Stimulated activated naive CD4-positive, alpha-beta T cell treated with Interleukin-2 at 50 U/mL for 16 hours (primary cell): ENCODE results near the gene SH3GL1.
A peak's percentile ranks its signal among the peaks of the same experiment; 100 is the strongest.

ENCODE experiments used
- DNase-seq: peaks from one replicate; lab custom pipeline; 2025; lab: John Stamatoyannopoulos, UW

SH3GL1 gene

GRCh38 chr19:4375164-4376027 is 25.0 kb downstream of the SH3GL1 start:
- no peak for DNase-seq

- no peak for DNase-seq
These were observed 25.7 kb downstream of the SH3GL1 start for GRCh38 chr19:4374498-4375163.

GRCh38 chr19:4373601-4374497 is 26.5 kb downstream of the SH3GL1 start:
- no peak for DNase-seq

GRCh38 chr19:4373013-4373367 is 27.4 kb downstream of the SH3GL1 start:
- DNase-seq, result no peak

DNA sequence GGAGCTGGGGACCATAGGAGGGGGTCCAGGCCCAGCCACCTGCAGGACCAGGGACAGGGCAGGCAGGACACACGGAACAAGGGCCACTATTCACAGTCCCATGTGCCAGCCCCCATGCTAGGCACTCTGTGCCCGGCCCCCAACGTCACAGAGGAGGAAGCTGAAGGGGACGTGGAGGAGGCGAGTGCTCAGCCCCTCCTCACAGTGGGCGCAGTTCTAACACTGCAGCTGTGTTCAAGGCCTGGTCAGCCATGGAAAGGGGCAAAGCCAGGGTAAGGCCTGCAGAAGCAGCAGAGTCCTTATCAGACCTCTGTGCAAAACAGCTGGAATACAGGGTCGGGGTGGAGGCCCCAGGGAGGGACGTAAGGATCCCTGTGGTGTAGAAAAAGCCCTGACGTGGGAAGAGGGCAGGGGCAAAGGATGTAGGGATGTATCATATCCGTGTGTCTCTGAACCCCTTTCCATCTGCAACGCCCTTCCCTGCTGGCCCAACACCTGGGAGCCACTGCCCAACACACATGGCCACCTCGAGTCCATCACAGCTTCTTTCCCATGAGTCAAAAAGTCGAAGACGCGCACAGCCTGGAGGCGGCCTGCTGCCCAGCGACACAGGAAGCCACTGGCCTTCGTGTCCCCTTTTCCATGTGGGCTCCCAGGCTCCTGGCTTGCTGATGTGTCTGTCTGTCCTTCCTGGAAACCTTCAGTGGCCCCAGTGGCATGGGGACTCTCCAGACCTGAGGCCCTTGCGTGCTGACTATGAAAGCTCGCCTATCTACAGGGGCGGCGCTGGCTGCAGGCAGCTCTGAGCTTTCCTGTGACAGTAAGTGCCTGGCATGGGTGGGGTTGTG is 28.0 kb downstream of the SH3GL1 start:
- no peak for DNase-seq

- no peak for DNase-seq
These were observed 28.8 kb downstream of the SH3GL1 start for GRCh38 chr19:4371247-4372164.

DNA sequence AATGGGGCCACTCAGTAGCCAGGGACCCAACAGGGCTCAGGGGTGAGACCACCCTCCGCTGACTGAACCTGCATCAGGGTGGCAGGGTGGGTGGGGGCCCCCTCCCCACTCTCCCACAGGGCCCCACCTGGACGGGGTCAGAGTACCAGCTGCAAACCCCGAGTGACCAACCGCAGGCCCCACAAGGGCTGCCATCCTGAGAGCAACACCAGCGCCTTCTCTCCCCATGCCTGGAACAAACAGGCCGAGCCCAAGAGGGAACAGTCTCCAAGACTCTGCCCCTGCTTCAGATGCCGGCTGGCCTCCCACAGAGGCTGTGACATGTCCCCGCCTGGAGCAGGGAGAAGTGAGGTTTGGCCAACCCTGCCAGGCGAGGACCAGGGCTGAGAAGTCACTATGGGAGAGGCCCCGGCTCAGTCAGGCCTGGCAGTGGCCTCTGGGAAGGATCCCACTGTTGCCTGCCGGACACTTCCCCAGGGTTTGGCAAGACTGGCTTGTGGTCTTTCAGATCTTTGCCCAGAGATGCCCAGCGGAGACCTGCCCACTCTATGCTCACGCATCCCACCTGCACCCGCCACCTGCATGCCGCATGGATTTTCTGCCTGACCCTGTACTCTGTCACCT is 29.8 kb downstream of the SH3GL1 start:
- DNase-seq, result no peak

- peak; percentile 74 for DNase-seq
These were observed 30.5 kb downstream of the SH3GL1 start for GRCh38 chr19:4369888-4370260.

GRCh38 chr19:4369109-4369887 is 31.0 kb downstream of the SH3GL1 start:
- peak; percentile 67 for DNase-seq

DNA sequence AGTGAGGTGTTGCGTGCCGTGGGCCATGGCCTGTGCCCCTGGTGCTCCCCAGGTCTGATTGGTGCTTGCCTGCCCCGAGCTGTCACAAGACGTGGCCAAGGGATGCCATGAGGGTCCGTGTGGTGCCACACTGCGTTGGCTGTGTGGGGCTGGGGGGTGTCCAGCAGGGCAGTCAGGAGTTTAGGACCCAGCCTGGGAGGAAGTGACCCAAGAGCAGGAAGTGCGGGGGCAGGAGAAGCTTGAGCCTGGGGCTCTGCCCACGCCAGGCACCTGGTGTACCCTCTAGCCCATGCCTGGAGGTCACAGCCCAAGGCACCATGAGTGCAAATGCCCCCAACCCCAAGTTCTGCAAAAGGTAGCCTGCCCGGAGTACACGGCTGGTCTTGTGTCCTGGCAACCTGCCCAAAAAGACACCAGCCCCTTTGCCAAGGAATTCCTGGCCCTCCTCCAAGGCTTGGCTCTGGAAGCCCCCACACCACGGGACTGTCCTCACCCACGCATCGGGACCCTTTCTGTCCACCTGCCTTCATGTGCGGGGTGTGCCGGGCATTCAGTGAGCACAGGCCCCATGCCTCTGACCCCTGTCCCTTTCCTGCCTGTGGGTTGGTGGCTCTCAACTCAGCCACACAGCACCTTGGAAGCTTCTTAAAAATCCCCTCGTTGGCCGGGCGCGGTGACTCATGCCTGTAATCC is 32.1 kb downstream of the SH3GL1 start:
- no peak for DNase-seq

DNA sequence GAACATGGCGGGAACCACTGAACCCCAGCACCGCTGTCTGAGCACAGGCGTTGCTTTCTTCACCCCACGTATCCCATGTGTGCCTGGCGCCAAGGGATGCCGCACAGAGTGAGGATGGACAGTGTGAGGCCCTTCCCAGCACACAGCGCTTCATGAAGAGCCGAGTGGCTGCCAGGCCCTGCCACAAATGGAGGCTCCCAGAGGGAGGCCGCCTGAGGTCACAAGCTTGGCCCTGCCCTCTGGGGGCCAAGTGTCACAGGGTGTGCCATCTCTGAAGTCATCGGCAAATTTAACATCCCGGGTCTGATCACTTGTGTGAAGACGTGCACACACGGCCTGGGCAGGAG is 32.6 kb downstream of the SH3GL1 start:
- no peak for DNase-seq

- no peak for DNase-seq
These were observed 33.0 kb downstream of the SH3GL1 start for GRCh38 chr19:4367336-4367723.

DNA sequence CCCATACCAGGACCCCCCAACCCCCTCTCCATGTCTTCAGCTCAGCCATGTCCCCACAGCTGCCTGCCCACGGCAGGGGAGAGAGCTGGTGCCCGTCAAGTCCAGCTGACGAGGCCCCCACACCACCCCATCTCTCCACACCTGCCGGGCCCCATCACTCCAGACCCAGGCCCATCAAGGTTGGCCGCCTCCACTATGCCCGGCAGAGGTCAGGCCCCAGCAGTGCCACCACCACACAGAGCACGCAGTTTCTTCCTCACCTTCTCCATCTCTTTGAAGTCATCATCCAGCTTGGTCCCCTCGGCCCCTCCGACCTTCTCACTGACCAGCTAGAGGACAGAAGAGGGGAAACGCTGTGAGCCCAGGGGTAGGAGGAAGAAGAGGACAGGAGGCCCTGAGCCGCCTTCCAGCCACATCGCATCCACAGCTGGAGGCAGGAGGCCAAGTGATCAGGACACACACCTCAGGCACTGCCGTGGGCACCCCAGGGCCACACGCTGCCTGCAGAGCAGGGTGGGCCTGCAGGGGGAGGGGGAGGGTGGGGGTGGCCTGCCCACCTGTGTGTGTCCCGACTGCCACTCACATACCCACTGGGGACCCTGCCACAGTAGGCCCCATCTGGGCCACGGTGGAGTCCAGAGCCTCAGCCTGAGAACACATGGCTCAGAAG is 33.5 kb downstream of the SH3GL1 start:
- no peak for DNase-seq

DNA sequence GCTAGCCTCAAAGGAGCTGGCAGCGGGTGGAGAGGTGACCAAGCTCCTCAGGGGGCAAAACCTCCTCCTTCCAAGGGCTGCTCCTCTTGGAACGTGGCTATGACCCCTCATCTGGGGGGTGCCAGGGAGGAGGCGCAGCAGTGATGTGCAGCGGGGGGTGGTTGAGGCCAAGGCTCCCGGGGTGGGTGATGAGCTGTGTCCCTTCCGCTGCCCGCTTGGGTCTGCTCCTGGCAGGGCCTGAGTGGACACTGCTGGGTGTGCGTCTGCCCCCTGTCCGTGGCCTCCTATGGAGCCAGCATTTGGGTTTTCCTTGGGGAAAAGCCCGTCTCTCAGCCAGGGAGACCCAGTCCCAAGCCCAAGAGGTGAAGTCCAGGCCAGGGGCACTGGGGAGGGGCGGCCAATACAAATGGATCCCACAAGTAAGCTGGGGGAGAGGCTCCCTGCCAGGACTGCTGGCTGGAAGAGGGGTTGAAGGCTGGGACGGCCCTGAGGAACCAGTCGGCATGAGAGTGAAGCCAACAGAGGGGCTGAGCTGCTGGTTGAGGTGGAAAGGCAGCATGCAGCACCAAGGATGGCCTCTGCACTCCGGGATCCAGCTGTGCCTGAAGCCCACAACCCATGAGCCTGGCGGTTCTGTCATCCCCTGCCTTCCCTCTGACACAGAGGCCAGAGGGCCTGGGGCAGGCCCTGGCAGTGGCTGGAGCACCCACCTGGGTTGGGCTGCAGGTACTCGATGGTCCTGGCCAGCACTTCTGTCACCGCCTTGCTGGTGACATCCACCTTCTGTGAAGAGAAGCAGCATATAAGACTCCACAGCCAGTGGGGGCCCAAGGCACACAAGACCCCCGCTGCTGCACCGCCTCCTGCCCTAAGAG is 34.3 kb downstream of the SH3GL1 start:
- no peak for DNase-seq

DNA sequence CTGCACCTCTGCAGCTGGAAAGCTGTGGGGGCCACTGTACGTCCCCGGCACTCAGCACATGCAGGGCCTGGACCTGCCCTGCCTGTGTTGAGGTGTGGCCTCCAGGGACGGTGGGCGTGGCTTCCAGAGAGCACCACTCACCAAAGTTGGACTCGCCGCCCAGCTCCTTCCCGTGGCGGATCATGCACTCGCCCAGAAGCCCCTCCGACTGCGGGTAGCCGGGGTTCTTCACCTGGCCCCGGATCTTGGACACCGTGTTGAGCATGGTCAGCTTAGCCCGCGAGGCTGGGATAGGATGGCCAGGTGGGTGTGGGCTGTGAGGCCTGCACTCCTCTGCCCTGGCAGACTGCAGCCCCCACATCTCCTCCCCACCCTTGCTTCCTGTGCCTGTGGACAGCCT is 35.0 kb downstream of the SH3GL1 start:
- DNase-seq, result no peak

DNA sequence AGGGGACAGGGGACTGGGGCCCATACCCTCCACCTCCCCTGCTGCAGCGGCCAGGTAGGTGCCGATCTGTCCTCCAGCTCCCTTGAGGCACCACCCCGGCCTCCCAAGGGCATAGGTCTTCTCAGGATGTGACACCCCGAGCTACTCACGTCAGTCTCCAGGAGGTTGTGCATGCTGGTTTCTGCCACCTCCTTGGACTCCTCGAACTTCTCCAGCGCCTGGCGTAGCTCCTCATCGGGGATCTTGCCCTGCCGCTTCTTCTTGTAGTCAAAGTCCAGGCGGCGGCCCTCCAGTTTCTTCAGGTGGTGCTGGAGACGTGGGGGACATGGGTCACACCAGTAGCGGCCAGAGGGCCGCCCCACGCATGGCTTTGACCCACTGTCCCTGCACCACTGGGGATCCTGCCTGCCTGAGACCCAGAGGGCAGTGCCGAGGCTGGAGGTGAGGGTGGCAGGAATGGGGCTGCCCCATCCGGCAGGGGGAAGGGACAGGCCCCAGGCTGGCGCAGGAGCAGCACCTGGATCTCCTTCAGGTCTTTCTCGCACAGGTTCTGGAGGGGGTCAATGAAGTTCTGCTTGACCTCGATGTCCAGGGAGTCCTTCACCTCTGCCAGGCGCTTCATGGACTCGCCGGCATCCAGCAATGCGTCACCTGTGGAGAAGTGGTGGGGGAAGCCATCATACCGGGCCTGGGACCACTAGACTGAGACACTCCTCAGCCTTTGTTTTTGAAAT is 36.6 kb downstream of the SH3GL1 start:
- no peak for DNase-seq
